H9 (cell line): ENCODE results near the gene OR2Y1. TPM values are rescaled to one million over a fixed set of nuclear protein-coding genes. Genes with fewer than 3 reads are reported as not detected.
"Not testable (repeated sequence)": the region's sequence is repeated elsewhere in the genome, so short reads cannot be mapped to it uniquely, and the experiment has no call there.

Experiments used
- DNase-seq: peaks from one replicate; pipeline ENCODE4 v3.0.0-alpha.2; 2017
- H2AFZ ChIP-seq: one replicate; pipeline ENCODE4 v1.6.1; 2013; ENCODE audit warnings: mild to moderate bottlenecking, low read length, control low read depth, moderate library complexity
- H2AK5ac ChIP-seq: 2 replicates; pipeline ENCODE4 v1.6.1; 2013; ENCODE audit warnings: low read length, control low read depth, mixed read lengths; ENCODE audit not compliant: insufficient read length
- H2BK120ac ChIP-seq: one replicate; pipeline ENCODE4 v1.6.1; 2013; ENCODE audit warnings: low read depth, mild to moderate bottlenecking, low read length, control low read depth, inconsistent platforms; ENCODE audit not compliant: poor library complexity, severe bottlenecking
- H2BK12ac ChIP-seq: 2 replicates; pipeline ENCODE4 v1.6.1; 2013; ENCODE audit warnings: low read length, control low read depth, mixed read lengths, low read depth; ENCODE audit not compliant: insufficient read length
- H2BK15ac ChIP-seq: 2 replicates; pipeline ENCODE4 v1.6.1; 2013; ENCODE audit warnings: low read depth, low read length, control low read depth
- H2BK20ac ChIP-seq: one replicate; pipeline ENCODE4 v1.6.1; 2013; ENCODE audit warnings: low read depth, mild to moderate bottlenecking, low read length, control low read depth, inconsistent platforms; ENCODE audit not compliant: poor library complexity, severe bottlenecking
- H2BK5ac ChIP-seq: 2 replicates; pipeline ENCODE4 v1.6.1; 2013; ENCODE audit warnings: low read length, control low read depth, mixed read lengths; ENCODE audit not compliant: insufficient read length
- H3K14ac ChIP-seq: 2 replicates; pipeline ENCODE4 v1.6.1; 2013; ENCODE audit warnings: low read length, control low read depth; ENCODE audit not compliant: insufficient read depth
- H3K18ac ChIP-seq: 2 replicates; pipeline ENCODE4 v1.6.1; 2013; ENCODE audit warnings: low read depth, mild to moderate bottlenecking, mixed read lengths, low read length, control low read depth; ENCODE audit not compliant: insufficient read length
- H3K23ac ChIP-seq: 2 replicates; pipeline ENCODE4 v1.6.1; 2013; ENCODE audit warnings: low read length, control low read depth, mixed read lengths, low read depth; ENCODE audit not compliant: insufficient read length
- H3K23me2 ChIP-seq: 2 replicates; pipeline ENCODE4 v1.6.1; 2013; ENCODE audit warnings: low read depth, mild to moderate bottlenecking, mixed read lengths, low read length, control low read depth; ENCODE audit not compliant: insufficient read length, poor library complexity, severe bottlenecking
- H3K27ac ChIP-seq: 2 replicates; pipeline ENCODE4 v1.5.1; 2013; ENCODE audit warnings: low read length, control low read depth, mixed read lengths, low read depth; ENCODE audit not compliant: insufficient read length
- H3K27me3 ChIP-seq: 2 replicates; pipeline ENCODE4 v1.6.1; 2013; ENCODE audit warnings: low read length, control low read depth, inconsistent platforms; ENCODE audit not compliant: insufficient read depth
- H3K4ac ChIP-seq: 2 replicates; pipeline ENCODE4 v1.6.1; 2013; ENCODE audit warnings: low read depth, mild to moderate bottlenecking, control low read depth, inconsistent platforms, low read length, moderate library complexity
- H3K4me1 ChIP-seq: 2 replicates; pipeline ENCODE4 v1.6.1; 2013; ENCODE audit warnings: low read length, control low read depth, inconsistent platforms; ENCODE audit not compliant: insufficient read depth
- H3K4me2 ChIP-seq: 2 replicates; pipeline ENCODE4 v1.6.1; 2013; ENCODE audit warnings: low read length, control low read depth, mixed read lengths; ENCODE audit not compliant: insufficient read length, insufficient read depth
- H3K56ac ChIP-seq: 2 replicates; pipeline ENCODE4 v1.6.1; 2013; ENCODE audit warnings: low read depth, mild to moderate bottlenecking, mixed read lengths, low read length, control low read depth; ENCODE audit not compliant: insufficient read length
- H3K79me1 ChIP-seq: 2 replicates; pipeline ENCODE4 v1.6.1; 2013; ENCODE audit warnings: low read depth, mild to moderate bottlenecking, moderate library complexity, low read length, control low read depth, inconsistent platforms; ENCODE audit not compliant: insufficient read depth, poor library complexity, severe bottlenecking
- H3K79me2 ChIP-seq: 2 replicates; pipeline ENCODE4 v1.6.1; 2013; ENCODE audit warnings: low read length, control low read depth, inconsistent platforms; ENCODE audit not compliant: insufficient read depth
- H3K9ac ChIP-seq: 2 replicates; pipeline ENCODE4 v1.6.1; 2013; ENCODE audit warnings: low read length, control low read depth, mixed read lengths; ENCODE audit not compliant: insufficient read length; ENCODE audit errors: extremely low read depth
- H3K9me3 ChIP-seq: one replicate; pipeline ENCODE4 v1.6.1; 2013; ENCODE audit warnings: low read depth, low read length, inconsistent platforms; ENCODE audit not compliant: control insufficient read depth
- H3T11ph ChIP-seq: one replicate; pipeline ENCODE4 v1.6.1; 2013; ENCODE audit warnings: mild to moderate bottlenecking, low read length, control low read depth, inconsistent platforms
- H4K20me1 ChIP-seq: one replicate; pipeline ENCODE4 v1.6.1; 2013; ENCODE audit not compliant: control insufficient read depth, insufficient read length, insufficient read depth
- H4K5ac ChIP-seq: 2 replicates; pipeline ENCODE4 v1.6.1; 2013; ENCODE audit warnings: low read depth, mild to moderate bottlenecking, mixed read lengths, low read length, control low read depth; ENCODE audit not compliant: insufficient read length
- H4K8ac ChIP-seq: replicated peaks from 2 replicates; pipeline ENCODE4 v1.6.1; 2013; ENCODE audit warnings: low read length, control low read depth, mixed read lengths, low read depth; ENCODE audit not compliant: insufficient read length
- H4K91ac ChIP-seq: 2 replicates; pipeline ENCODE4 v1.6.1; 2013; ENCODE audit warnings: low read depth, mild to moderate bottlenecking, moderate library complexity, mixed read lengths, low read length, control low read depth; ENCODE audit not compliant: insufficient read length
- H3K27ac Mint-ChIP-seq, 3 experiments: 2 replicates in 2 of 3; 3 replicates in 1 of 3; pipeline ENCODE4 v1.8.0; 2020 to 2021; ENCODE audit warnings: mixed read lengths in 3 of 3, mild to moderate bottlenecking in 1 of 3, moderate library complexity in 1 of 3
- H3K27me3 Mint-ChIP-seq: 2 replicates; pipeline ENCODE4 v1.8.0; 2021; ENCODE audit warnings: low read depth, mild to moderate bottlenecking, moderate library complexity, mixed read lengths
- H3K36me3 Mint-ChIP-seq, 3 experiments: 2 replicates in 2 of 3; 3 replicates in 1 of 3; pipeline ENCODE4 v1.8.0; 2020 to 2021; ENCODE audit warnings: low read depth in 3 of 3, mixed read lengths in 3 of 3; ENCODE audit not compliant: insufficient read depth in 1 of 3
- H3K4me1 Mint-ChIP-seq, 2 experiments: 2 replicates each; pipeline ENCODE4 v1.8.0; 2020; ENCODE audit warnings: mixed read lengths in 2 of 2
- H3K4me3 Mint-ChIP-seq, 2 experiments: 2 replicates in 1 of 2; 3 replicates in 1 of 2; pipeline ENCODE4 v1.8.0; 2020 to 2021; ENCODE audit warnings: mild to moderate bottlenecking in 2 of 2, mixed read lengths in 2 of 2, moderate library complexity in 1 of 2
- H3K9me3 Mint-ChIP-seq, 2 experiments: 2 replicates in 1 of 2; 3 replicates in 1 of 2; pipeline ENCODE4 v1.8.0; 2020; ENCODE audit warnings: mild to moderate bottlenecking in 2 of 2, mixed read lengths in 2 of 2, moderate library complexity in 1 of 2
- CTCF ChIP-seq: fragments of 200-600 bp; sonication (generic); conservative IDR thresholded peaks from 3 replicates; pipeline ENCODE4 v1.8.0; 2021; ENCODE audit warnings: antibody characterized with exemption, mild to moderate bottlenecking
- WGBS: extraction: QIAGEN DNeasy Blood & Tissue Kit; methylation state at CpG from one replicate; pipeline ENCODE4 v1.1.7; 2013; ENCODE audit warnings: missing lambda C conversion rate, low lambda C conversion rate, mixed read lengths; ENCODE audit not compliant: insufficient read length; ENCODE audit errors: extremely low coverage; 5-methylcytosine and 5-hydroxymethylcytosine counted together
- total RNA-seq: library from RNA; stranded (reverse); gene quantifications from 2 replicates; pipeline ENCODE4 v1.2.1, GENCODE V29; 2021

OR2Y1 gene
- total RNA-seq, 1 experiment from 2014 or later: not detected

GRCh38 chr5:180742727-180743126 lies 2.9 kb upstream of the OR2Y1 start:
- TF ChIP-seq CTCF: no peak
- no peaks in the 10 kb centered on the region; the same call in 1 of the 2 replicates for H3K27me3 ChIP-seq

DNA sequence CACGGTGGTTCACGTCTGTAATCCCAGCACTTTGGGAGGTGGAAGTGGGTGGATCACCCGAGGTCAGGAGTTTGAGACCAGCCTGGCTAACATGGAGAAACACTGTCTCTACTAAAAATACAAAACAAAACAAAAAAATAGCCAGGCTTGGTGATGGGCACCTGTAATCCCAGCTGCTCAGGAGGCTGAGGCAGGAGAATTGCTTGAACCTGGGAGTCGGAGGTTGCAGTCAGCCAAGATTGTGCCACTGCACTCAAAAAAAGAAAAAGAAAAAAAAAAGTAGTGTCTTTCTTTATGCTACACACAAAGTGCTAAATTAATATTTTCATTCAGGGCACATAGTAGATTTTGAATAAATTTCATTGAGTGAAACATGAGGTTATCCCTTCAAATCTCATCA lies 1.1 kb upstream of the OR2Y1 start:
- H3K4me2 ChIP-seq, H3K27ac ChIP-seq, H3K4ac ChIP-seq, H3K4me1 ChIP-seq, H3K9me3 Mint-ChIP-seq, DNase-seq, H2BK15ac ChIP-seq, H2BK20ac ChIP-seq, H2BK12ac ChIP-seq, H3K9ac ChIP-seq, H3K4me3 Mint-ChIP-seq, H3K36me3 Mint-ChIP-seq, H3T11ph ChIP-seq, H3K79me1 ChIP-seq, H3K14ac ChIP-seq, H4K8ac ChIP-seq, H2AK5ac ChIP-seq, H3K18ac ChIP-seq, H3K56ac ChIP-seq, H3K27me3 ChIP-seq, H3K27ac Mint-ChIP-seq, H2BK120ac ChIP-seq, H3K79me2 ChIP-seq, H2AFZ ChIP-seq, H3K23me2 ChIP-seq, H3K9me3 ChIP-seq, H4K20me1 ChIP-seq, H3K4me1 Mint-ChIP-seq, H4K91ac ChIP-seq, H3K23ac ChIP-seq, H2BK5ac ChIP-seq, H4K5ac ChIP-seq: not testable (repeated sequence)
- no CpG with 5 or more reads among the region's 4 CpGs for WGBS
- H3K27me3 Mint-ChIP-seq: peaks cover 39% of the 10 kb centered on the region

More at GRCh38 chr5:180742727-180743126, 2.9 kb upstream of the OR2Y1 start:
- H4K20me1 ChIP-seq: no peaks in the 10 kb centered on the region
- no CpG with 5 or more reads among the region's 6 CpGs for WGBS
- no peaks in the 10 kb centered on the region for H3K4me1 Mint-ChIP-seq
- no peak overlapping the region for H3K4me2 ChIP-seq
- no peak overlapping the region for H3K56ac ChIP-seq
- H3K23ac ChIP-seq: no peak overlapping the region
- no peak overlapping the region for H2AK5ac ChIP-seq
- no peak overlapping the region for H3K4me3 Mint-ChIP-seq
- H3K36me3 Mint-ChIP-seq: no peaks in the 10 kb centered on the region
- no peak overlapping the region for H3T11ph ChIP-seq
- no peak overlapping the region for H2BK12ac ChIP-seq
- H2AFZ ChIP-seq: no peak overlapping the region
- H4K5ac ChIP-seq: no peak overlapping the region
- H3K9me3 Mint-ChIP-seq: no peaks in the 10 kb centered on the region; a peak in 1 of 5 replicates
- no peak overlapping the region for H2BK5ac ChIP-seq
- H3K4ac ChIP-seq: no peak overlapping the region
- H4K91ac ChIP-seq: no peak overlapping the region
- no peak overlapping the region for H3K9ac ChIP-seq
- H4K8ac ChIP-seq: no peak overlapping the region
- H3K27ac ChIP-seq: no peak overlapping the region
- no peak overlapping the region for H3K27ac Mint-ChIP-seq
- peaks cover 32% of the 10 kb centered on the region for H3K27me3 Mint-ChIP-seq
- no peak for DNase-seq
- H3K23me2 ChIP-seq: no peaks in the 10 kb centered on the region
- no peak overlapping the region for H2BK20ac ChIP-seq
- H3K18ac ChIP-seq: no peak overlapping the region
- H3K79me1 ChIP-seq: no peaks in the 10 kb centered on the region
- H3K4me1 ChIP-seq: no peaks in the 10 kb centered on the region
- H3K9me3 ChIP-seq: no peaks in the 10 kb centered on the region
- H2BK15ac ChIP-seq: no peak overlapping the region
- no peaks in the 10 kb centered on the region for H3K79me2 ChIP-seq
- H2BK120ac ChIP-seq: no peak overlapping the region
- H3K14ac ChIP-seq: no peak overlapping the region
